Fibroblast of lung (primary cell): ENCODE measurements around the gene STAB2. TPM values are rescaled to one million over a fixed set of nuclear protein-coding genes. Genes with fewer than 3 reads are reported as not detected.

Experiments used
- DNase-seq, 2 donors: peaks; one replicate each; pipeline versions ENCODE4 v3.0.0 to v3.0.0-alpha.2; 2010; ENCODE audit warnings: low read depth in 2 of 2
- H2AFZ ChIP-seq: 2 replicates; pipeline ENCODE4 v1.5.1; 2012; ENCODE audit warnings: low read length, control low read depth, inconsistent platforms
- H3K27ac ChIP-seq: 2 replicates; pipeline ENCODE4 v1.5.1; 2011; ENCODE audit warnings: low read length, control low read depth; ENCODE audit not compliant: insufficient read depth
- H3K27me3 ChIP-seq: 2 replicates; pipeline ENCODE4 v1.5.1; 2011; ENCODE audit warnings: mild to moderate bottlenecking, low read length; ENCODE audit not compliant: control insufficient read depth, insufficient read depth
- H3K36me3 ChIP-seq: 2 replicates; pipeline ENCODE4 v1.5.1; 2011; ENCODE audit warnings: low read length; ENCODE audit not compliant: control insufficient read depth, insufficient read depth
- H3K4me1 ChIP-seq: 2 replicates; pipeline ENCODE4 v1.5.1; 2011; ENCODE audit warnings: low read length; ENCODE audit not compliant: control insufficient read depth, insufficient read depth; ENCODE audit errors: extremely low read depth
- H3K4me2 ChIP-seq: 2 replicates; pipeline ENCODE4 v1.5.1; 2011; ENCODE audit warnings: low read length, control low read depth; ENCODE audit not compliant: insufficient read depth; ENCODE audit errors: extremely low read depth
- H3K4me3 ChIP-seq, 4 experiments: fragments of 200-600 bp in 1 of 4; sonication (generic) in 1 of 4; replicated peaks in 1 of 4; 2 replicates each; pipeline ENCODE4 v1.5.1; 2011 to 2016; ENCODE audit warnings: low read length in 4 of 4, low read depth in 3 of 4, mild to moderate bottlenecking in 3 of 4, control low read depth in 2 of 4, inconsistent platforms in 1 of 4, mixed read lengths in 1 of 4; ENCODE audit not compliant: insufficient read depth in 1 of 4; ENCODE audit errors: control extremely low read depth in 1 of 4
- H3K79me2 ChIP-seq: 2 replicates; pipeline ENCODE4 v1.5.1; 2012; ENCODE audit warnings: mild to moderate bottlenecking, low read length, inconsistent platforms; ENCODE audit not compliant: control insufficient read depth, insufficient read depth
- H3K9ac ChIP-seq: 2 replicates; pipeline ENCODE4 v1.5.1; 2011; ENCODE audit warnings: mild to moderate bottlenecking, low read length, control low read depth; ENCODE audit not compliant: insufficient read depth
- H3K9me3 ChIP-seq: 2 replicates; pipeline ENCODE4 v1.5.1; 2012; ENCODE audit warnings: low read depth, low read length; ENCODE audit not compliant: control insufficient read depth, insufficient read depth
- H4K20me1 ChIP-seq: 2 replicates; pipeline ENCODE4 v1.5.1; 2011; ENCODE audit warnings: low read length; ENCODE audit not compliant: control insufficient read depth, insufficient read depth; ENCODE audit errors: extremely low read depth
- CTCF ChIP-seq, 2 donors: IDR thresholded peaks in 1 of 2; conservative IDR thresholded peaks in 1 of 2; 1 replicate in 1 of 2; 2 replicates in 1 of 2; pipeline ENCODE4 v1.5.1; 2011 to 2012; ENCODE audit warnings: low read length in 2 of 2, control low read depth in 1 of 2, inconsistent platforms in 1 of 2, low read depth in 1 of 2, mild to moderate bottlenecking in 1 of 2
- EZH2 ChIP-seq: IDR thresholded peaks from 2 replicates; pipeline ENCODE4 v1.5.1; 2012; ENCODE audit warnings: low read length, control low read depth, mild to moderate bottlenecking; ENCODE audit errors: missing control alignments
- polyA plus RNA-seq, 2 donors: library from polyadenylated mRNA; depleted of rRNA in 1 of 2; stranded (reverse) in 1 of 2; unstranded in 1 of 2; fragments of >200 nt; gene quantifications; 2 replicates each; pipeline ENCODE4 v1.2.1, GENCODE V29; 2011 to 2012; ENCODE audit warnings: missing spikeins in 1 of 2
- total RNA-seq: library from RNA; depleted of rRNA; stranded (reverse); fragments of >200 nt; gene quantifications from 2 replicates; pipeline ENCODE4 v1.2.1, GENCODE V29; 2014

STAB2 gene
- total and polyA plus RNA-seq, 2 donors (not counting 1 experiment from before 2014, with no cell fraction given) = not detected

DNA sequence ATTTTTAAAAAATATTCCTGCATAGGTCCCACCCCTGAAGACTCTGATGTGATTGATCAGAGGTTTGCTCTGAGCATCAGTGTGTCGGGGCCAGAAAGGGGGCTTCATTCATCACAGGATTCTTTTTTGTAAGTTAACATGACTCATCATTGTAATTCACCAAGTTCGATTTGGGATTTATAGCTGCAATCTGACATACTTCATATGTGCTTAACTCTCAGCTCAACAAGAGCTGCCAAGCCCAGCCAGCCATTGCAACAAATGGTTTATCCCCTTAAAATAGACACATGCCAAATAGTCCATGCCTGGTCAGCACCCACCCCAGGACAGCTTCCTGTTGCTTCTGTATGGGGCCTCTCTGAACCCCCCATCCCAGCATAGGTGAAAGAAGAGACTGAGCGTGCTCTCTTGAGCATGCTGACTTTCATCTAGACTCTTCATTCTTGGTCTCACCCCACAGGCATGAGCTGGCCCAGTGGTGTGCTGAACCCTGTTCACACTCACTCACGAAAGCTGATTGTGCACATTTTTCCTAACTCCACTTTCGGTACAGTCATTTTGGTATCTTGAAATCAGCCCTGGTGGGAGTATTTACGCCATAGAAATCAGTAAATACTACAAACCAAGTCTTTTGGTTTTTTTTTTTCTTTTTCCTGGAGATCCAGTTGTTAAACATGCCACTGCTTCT, 101.4 kb downstream of the STAB2 start:
- Histone ChIP-seq H3K4me2 (no peak overlapping the region), H4K20me1 (no peaks in the 10 kb centered on the region), H3K79me2 (no peaks in the 10 kb centered on the region), H3K4me1 (no peaks in the 10 kb centered on the region), H3K9ac (no peak overlapping the region), H3K4me3 (no peak overlapping the region), H3K27me3 (no peaks in the 10 kb centered on the region), H3K27ac (no peak overlapping the region), H3K36me3 (no peaks in the 10 kb centered on the region), H3K9me3 (no peaks in the 10 kb centered on the region), H2AFZ (no peak overlapping the region)
- no peak for TF ChIP-seq EZH2
- TF ChIP-seq CTCF (conservative IDR thresholded peaks at IDR 0.05 in 1 of 2, IDR thresholded peaks at IDR 0.05 in 1 of 2; ENCODE audit: low read depth in 1 of 2, low read length in 2 of 2) = no peak
- DNase-seq = peak in 1 of 2 donors; percentile 2

- DNase-seq = no peak
- H3K27ac ChIP-seq = no peak overlapping the region
- H2AFZ ChIP-seq = no peak overlapping the region
- no peaks in the 10 kb centered on the region for H3K27me3 ChIP-seq
- no peaks in the 10 kb centered on the region for H4K20me1 ChIP-seq
- H3K79me2 ChIP-seq = no peaks in the 10 kb centered on the region
- H3K4me1 ChIP-seq = no peaks in the 10 kb centered on the region
- no peaks in the 10 kb centered on the region for H3K36me3 ChIP-seq
- no peak overlapping the region for H3K4me3 ChIP-seq
- H3K9me3 ChIP-seq = no peaks in the 10 kb centered on the region
- TF ChIP-seq CTCF (conservative IDR thresholded peaks at IDR 0.05 in 1 of 2, IDR thresholded peaks at IDR 0.05 in 1 of 2; ENCODE audit: low read depth in 1 of 2, low read length in 2 of 2) (no peak), EZH2 (no peak)
- H3K4me2 ChIP-seq = no peak overlapping the region
- no peak overlapping the region for H3K9ac ChIP-seq
Measured at GRCh38 chr12:103690426-103690825, 103.4 kb downstream of the STAB2 start.

- Histone ChIP-seq H3K27me3 (no peaks in the 10 kb centered on the region), H3K36me3 (no peaks in the 10 kb centered on the region), H3K9ac (no peak overlapping the region), H4K20me1 (no peaks in the 10 kb centered on the region), H3K9me3 (no peaks in the 10 kb centered on the region), H2AFZ (no peak overlapping the region), H3K4me1 (no peaks in the 10 kb centered on the region), H3K4me2 (no peak overlapping the region), H3K4me3 (no peak overlapping the region), H3K27ac (no peak overlapping the region), H3K79me2 (no peaks in the 10 kb centered on the region)
- DNase-seq = no peak
- TF ChIP-seq EZH2 (no peak), CTCF (conservative IDR thresholded peaks at IDR 0.05 in 1 of 2, IDR thresholded peaks at IDR 0.05 in 1 of 2; ENCODE audit: low read depth in 1 of 2, low read length in 2 of 2) (no peak)
Measured at GRCh38 chr12:103691063-103691462, 104.0 kb downstream of the STAB2 start.
